Measurements from ENCODE around the gene BRD8. TPM values are rescaled to one million over a fixed set of nuclear protein-coding genes. Genes with fewer than 3 reads are reported as not detected.

Gene BRD8, protein sequence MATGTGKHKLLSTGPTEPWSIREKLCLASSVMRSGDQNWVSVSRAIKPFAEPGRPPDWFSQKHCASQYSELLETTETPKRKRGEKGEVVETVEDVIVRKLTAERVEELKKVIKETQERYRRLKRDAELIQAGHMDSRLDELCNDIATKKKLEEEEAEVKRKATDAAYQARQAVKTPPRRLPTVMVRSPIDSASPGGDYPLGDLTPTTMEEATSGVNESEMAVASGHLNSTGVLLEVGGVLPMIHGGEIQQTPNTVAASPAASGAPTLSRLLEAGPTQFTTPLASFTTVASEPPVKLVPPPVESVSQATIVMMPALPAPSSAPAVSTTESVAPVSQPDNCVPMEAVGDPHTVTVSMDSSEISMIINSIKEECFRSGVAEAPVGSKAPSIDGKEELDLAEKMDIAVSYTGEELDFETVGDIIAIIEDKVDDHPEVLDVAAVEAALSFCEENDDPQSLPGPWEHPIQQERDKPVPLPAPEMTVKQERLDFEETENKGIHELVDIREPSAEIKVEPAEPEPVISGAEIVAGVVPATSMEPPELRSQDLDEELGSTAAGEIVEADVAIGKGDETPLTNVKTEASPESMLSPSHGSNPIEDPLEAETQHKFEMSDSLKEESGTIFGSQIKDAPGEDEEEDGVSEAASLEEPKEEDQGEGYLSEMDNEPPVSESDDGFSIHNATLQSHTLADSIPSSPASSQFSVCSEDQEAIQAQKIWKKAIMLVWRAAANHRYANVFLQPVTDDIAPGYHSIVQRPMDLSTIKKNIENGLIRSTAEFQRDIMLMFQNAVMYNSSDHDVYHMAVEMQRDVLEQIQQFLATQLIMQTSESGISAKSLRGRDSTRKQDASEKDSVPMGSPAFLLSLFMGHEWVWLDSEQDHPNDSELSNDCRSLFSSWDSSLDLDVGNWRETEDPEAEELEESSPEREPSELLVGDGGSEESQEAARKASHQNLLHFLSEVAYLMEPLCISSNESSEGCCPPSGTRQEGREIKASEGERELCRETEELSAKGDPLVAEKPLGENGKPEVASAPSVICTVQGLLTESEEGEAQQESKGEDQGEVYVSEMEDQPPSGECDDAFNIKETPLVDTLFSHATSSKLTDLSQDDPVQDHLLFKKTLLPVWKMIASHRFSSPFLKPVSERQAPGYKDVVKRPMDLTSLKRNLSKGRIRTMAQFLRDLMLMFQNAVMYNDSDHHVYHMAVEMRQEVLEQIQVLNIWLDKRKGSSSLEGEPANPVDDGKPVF
- 20.6 and 22.8 TPM in 2 replicates for total RNA-seq

DNA sequence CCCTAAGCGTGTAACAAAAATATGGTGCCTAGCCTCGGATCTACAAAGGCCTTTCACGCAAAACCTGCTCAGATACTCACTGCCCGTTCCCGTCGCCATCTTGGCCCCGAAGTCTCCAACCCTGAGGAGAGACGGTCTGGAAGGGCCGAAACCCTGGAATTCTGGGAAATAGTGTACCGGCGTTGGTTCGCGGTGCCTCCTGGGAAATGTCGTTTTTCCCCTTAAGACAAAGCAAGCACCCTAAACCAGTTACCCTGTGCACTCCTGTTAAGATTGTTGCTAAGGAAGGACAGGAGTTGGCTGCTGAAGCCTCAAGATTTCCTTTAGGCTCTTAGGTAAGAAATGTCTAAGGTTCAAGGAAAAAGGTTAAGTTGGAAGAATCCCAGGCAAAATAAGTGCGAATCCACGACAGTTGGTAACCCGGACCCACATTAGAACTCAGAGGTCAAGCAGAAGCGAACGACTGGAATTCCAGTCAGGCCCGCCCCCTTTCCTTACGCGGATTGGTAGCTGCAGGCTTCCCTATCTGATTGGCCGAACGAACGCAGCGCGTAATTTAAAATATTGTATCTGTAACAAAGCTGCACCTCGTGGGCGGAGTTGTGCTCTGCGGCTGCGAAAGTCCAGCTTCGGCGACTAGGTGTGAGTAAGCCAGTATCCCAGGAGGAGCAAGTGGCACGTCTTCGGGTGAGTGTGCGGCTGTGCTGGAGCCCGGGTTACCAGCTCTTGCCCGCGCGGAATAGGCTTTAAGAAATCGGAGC lies at the start of gene BRD8, which contains the start of gene KIF20A:
BRD8 (minus strand) TSS at position 115 of the 761 bp plus-strand sequence; CDS start at position 99, 16 bp downstream.
KIF20A (plus strand) TSS at position 597 of the 761 bp plus-strand sequence. CDS start 569 bp downstream, outside the sequence.

DNA sequence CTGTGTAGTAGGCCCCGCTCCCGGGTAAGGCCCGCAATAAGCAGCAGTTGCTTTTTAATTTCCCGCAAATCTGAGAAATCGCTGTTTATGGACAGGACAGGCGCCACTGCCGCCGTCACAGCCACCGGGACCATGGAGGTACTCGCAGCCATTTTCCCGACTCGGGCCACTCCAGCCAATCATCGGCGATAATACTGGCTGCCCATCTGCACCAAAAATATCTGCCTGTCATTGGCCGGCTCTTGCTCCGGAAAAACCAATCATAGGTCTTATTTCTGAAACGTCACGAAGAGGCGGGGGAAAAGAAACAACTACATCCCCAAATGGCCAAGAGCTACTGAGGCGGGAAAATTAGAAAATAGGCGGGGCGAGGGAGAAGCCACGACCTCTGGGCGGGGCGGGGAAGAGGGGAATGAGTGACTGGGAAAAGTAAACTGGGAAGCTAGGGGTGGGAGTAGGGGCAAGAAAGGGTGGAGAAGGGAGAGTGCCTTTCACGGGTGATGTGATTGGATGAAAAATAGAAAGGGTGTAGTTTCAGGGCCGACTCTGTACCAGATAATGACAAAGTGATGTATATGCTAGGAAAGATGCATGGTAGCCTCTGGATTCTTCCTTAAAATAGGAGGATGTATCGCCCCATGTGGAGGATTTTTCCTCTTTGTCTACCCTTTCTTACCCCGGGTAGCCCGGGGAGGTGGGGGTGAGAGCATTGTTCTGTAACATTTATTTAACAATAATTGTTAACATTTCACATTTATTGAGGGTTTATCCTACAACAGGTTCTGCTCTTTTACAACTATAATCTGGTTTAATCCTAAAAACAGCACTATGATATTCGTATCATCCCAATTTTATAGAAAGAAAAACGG lies 35.0 kb upstream of the BRD8 start, which contains the start of gene CDC23:
CDC23 (minus strand) TSS at position 163 of the 869 bp plus-strand sequence; CDS start at position 152, 11 bp downstream.

DNA sequence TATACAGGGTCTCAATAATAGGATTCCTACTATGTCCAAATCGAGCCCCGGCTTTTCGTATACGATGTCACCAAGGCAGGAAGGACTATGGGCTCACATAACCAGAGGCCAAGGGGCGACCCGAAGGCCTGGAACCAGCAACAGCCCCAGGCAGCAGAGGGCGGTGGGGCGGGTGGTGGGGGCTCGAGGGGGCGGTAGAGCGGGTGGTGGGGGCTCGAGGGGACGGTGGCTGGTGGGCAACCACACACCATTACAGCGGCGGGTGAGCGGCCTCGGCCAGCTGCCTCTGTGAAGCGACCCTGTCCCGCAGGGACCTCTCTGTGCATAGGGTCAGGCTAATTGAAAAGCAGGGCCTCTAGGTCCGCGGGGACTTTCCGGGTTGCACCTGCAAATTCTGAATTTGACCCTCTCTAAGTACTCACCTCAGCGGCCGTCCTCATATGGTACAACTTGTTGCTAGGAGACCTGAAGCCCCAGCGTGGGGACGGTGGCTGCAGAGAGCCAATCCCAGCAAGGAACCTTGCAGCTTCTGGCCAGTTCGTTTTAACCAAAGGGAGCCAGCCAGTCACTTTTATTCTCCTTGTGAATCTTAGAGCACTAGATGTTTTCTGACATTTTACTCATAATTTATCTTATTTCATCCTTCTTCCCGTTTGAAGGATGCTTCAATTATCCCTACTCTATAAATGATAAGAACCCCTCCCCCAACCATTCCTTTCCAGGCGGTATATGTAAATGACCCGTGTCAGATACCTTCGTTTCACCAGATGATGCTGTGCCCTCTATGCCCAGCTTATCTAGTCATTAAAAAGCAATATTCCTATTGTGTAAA lies 39.3 kb downstream of the BRD8 start, which contains the start of gene NME5:
NME5 (minus strand) TSS at position 480 of the 832 bp plus-strand sequence. CDS start 648 bp downstream, outside the sequence.

Other genes with a start within 250 kb of the BRD8 start
- gene FAM13B, start 145.6 kb downstream of the BRD8 start, total RNA-seq: 4.5 and 15.1 TPM in 2 replicates
- gene WNT8A, start 94.6 kb downstream of the BRD8 start, total RNA-seq: not detected in 2 replicates
- 1.2 and 1.4 TPM in 2 replicates for gene NME5, start 39.2 kb downstream of the BRD8 start, total RNA-seq
- gene KIF20A, start 482 bp upstream of the BRD8 start, total RNA-seq: 1.3 and 4.3 TPM in 2 replicates
- gene CDC23, start 34.7 kb upstream of the BRD8 start, total RNA-seq: 13.1 and 17.3 TPM in 2 replicates
- gene GFRA3, start 96.0 kb upstream of the BRD8 start, total RNA-seq: not detected in 2 replicates
- gene CDC25C, start 153.2 kb upstream of the BRD8 start, total RNA-seq: 0.12 TPM in 1 of 2 replicates, not detected in the other
- 23.8 and 24.7 TPM in 2 replicates for gene FAM53C, start 159.6 kb upstream of the BRD8 start, total RNA-seq
- gene KDM3B, start 174.1 kb upstream of the BRD8 start, total RNA-seq: 19.0 and 27.5 TPM in 2 replicates

All from pericardium fibroblast (primary cell).